Central memory CD8-positive, alpha-beta T cell (primary cell): Measurements from ENCODE around the gene CGB3.

Source experiments
- ATAC-seq: fragments of 150-1000 bp; cut with Tn5 transposase; replicated peaks from 2 replicates; pipeline ENCODE4 v1.10.0; 2022; ENCODE audit warnings: mild to moderate bottlenecking, moderate FRiP score, moderate number of reproducible peaks; ENCODE audit not compliant: poor library complexity, severe bottlenecking; ENCODE audit errors: extremely low read depth
- DNase-seq, 2 donors: peaks; one replicate each; pipeline ENCODE4 v3.0.0; 2021; ENCODE audit warnings: low spot score in 2 of 2
- H3K27ac Mint-ChIP-seq: one replicate; pipeline ENCODE4 v1.8.0; 2022; ENCODE audit warnings: low read depth, mild to moderate bottlenecking, moderate library complexity, mixed read lengths
- H3K27me3 Mint-ChIP-seq: one replicate; pipeline ENCODE4 v1.8.0; 2022; ENCODE audit warnings: mixed read lengths
- H3K36me3 Mint-ChIP-seq: one replicate; pipeline ENCODE4 v1.8.0; 2022; ENCODE audit warnings: mild to moderate bottlenecking, moderate library complexity, mixed read lengths; ENCODE audit not compliant: insufficient read depth
- H3K4me1 Mint-ChIP-seq: one replicate; pipeline ENCODE4 v1.8.0; 2022; ENCODE audit warnings: mixed read lengths
- H3K4me3 Mint-ChIP-seq: one replicate; pipeline ENCODE4 v1.8.0; 2022; ENCODE audit warnings: mild to moderate bottlenecking, moderate library complexity, mixed read lengths
- H3K9me3 Mint-ChIP-seq: one replicate; pipeline ENCODE4 v1.8.0; 2022; ENCODE audit warnings: mixed read lengths

CGB3 gene

DNA sequence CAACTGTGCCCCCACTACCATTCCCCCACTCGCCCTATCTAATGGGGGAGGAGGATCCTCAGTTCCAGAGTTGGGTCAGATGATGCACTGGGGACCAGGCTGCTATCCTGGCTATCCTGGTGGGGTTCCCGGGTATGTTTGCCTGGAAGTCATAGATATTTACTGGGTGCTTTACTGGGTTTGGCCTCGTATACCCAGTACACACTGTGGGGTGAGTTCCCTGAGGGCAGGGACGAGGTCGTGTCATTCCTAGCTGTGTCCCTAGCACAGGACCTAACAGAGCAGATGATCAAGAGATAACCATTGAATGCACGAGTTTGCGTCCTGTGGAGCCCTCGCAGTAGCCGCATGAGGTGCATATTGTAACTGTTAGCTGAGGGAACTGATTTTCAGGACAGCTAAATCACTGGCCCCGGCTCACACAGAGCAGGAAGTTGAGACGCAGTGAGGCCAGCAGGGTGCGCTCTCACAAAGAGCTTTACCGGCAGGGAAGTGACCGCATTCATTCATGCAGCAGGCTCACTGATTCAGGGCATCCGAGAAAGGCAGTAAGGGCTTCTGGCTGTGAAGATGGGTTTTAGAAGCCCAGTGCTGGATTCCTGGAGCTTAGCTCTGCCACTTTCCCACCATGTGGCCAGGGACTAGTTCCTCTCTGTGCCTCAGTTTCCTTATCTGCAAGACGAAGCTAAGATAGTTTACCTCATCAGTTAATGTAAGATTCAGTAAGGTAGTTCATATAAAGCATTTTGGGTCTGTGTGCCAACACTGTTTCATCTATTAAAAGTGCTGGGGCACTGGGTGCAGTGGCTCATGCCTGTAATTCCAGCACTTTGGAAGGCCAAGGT lies 24.4 kb downstream of the CGB3 start:
- ATAC-seq, result peak; percentile 82
- H3K4me3 Mint-ChIP-seq, result no peak overlapping the region
- peak; percentile 42 to 52 for DNase-seq
- no peaks in the 10 kb centered on the region for H3K9me3 Mint-ChIP-seq
- no peak overlapping the region for H3K27ac Mint-ChIP-seq
- peaks cover 20% of the 10 kb centered on the region for H3K4me1 Mint-ChIP-seq
- no peaks in the 10 kb centered on the region for H3K27me3 Mint-ChIP-seq
- H3K36me3 Mint-ChIP-seq, result peaks cover 15% of the 10 kb centered on the region

DNA sequence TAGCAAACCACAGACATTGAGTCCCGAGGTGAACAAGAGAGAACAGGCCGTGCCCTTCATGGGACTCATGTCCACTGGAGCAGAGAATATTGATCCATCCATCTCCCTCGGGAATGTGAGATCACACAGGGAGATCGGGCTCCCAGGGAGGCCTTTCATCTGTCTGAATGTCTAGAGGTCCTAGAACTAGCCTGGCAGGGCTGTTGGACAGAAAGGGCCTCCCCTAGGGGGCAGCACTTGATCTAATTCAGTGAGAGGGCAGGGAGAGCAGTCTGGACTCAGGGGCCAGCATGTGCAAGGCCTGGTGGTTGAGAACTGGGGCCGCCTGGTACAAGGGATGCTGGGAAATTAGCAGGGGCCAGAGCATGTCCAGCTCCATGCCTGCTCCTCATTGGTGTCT lies 26.2 kb downstream of the CGB3 start:
- peak in 1 of 2 donors; percentile 33 for DNase-seq
- Mint-ChIP-seq H3K9me3 (no peaks in the 10 kb centered on the region), H3K36me3 (peaks cover 8% of the 10 kb centered on the region), H3K27ac (no peak overlapping the region), H3K4me1 (peaks cover 33% of the 10 kb centered on the region), H3K4me3 (no peak overlapping the region), H3K27me3 (no peaks in the 10 kb centered on the region)
- no peak for ATAC-seq

DNA sequence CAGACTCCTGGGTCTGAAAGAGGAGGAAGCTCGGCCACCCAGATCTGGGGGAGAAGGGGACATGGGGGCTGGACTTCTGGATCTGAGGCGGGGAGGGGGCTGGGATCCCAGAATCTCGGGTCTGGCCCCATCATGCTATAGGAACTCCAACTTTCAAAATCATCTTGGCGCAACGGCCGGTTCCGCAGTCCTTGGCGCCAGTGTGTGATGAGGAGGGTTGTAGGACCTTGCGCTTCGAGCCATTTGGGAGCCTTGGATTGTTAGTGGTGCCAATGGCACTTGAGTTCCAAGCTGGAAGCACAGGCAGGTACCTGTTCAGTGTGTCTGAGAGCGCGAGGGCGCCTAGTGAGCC lies 30.1 kb downstream of the CGB3 start:
- Mint-ChIP-seq H3K4me3 (peak overlapping the region; percentile 87), H3K4me1 (peaks cover 45% of the 10 kb centered on the region), H3K27ac (peak overlapping the region; percentile 87), H3K9me3 (no peaks in the 10 kb centered on the region), H3K27me3 (no peaks in the 10 kb centered on the region), H3K36me3 (peaks cover 17% of the 10 kb centered on the region)
- no peak for DNase-seq
- no peak for ATAC-seq

DNA sequence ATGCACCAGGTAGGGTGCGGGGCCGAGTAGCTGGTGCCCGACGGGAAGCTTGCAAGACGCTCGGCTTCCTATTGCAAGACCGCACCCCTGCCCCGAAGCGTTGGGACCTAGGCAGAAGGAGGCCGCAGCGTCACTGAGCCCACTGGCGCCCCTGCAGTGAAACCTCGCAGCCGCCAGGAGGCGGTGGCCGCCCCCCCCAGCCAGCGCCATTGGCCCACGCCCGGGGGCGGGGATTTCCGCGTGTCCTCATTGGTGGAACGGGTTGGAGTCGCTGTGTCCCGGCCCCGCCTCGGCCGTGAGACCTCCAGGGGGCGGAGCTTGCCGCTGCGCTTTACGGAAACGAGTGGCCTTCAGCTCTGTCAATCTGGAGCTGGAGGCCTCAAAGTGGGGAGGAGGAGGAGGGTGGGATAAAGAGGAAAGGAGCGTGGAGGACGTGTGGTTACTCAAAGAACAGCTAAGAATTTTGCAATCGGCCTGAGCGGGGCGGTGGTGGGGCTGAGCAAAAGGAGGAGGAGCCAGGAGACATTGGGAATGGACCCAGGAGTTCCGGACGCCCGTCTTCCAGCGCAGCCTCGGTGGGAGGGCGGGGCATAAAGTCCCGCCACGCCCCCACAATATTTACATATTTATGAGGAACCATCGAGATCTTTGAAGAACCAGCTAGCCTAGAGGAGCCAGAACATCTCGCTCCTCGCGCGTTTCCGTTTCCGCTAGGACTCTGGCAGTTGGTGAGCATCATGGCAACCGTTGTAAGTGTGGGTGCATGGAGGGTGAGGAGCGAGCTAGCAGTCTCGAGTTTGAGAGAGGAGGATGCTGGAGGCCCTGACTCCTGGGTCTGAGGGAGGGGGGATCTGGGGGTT lies 30.7 kb downstream of the CGB3 start, which contains the start of the genes GYS1 and RUVBL2:
Gene GYS1 (minus strand): TSS at position 135 of the 860 bp plus-strand sequence. CDS start 197 bp downstream, outside the sequence.
Gene RUVBL2 (plus strand): TSS at position 713 of the 860 bp plus-strand sequence. CDS start 25 bp downstream, at position 738.
- Mint-ChIP-seq H3K27me3 (no peaks in the 10 kb centered on the region), H3K27ac (peak within 1 kb of the TSS; percentile 87), H3K4me1 (peaks cover 45% of the 10 kb centered on the region), H3K36me3 (peaks cover 21% of the 10 kb centered on the region), H3K4me3 (peak within 1 kb of the TSS; percentile 87), H3K9me3 (no peaks in the 10 kb centered on the region)
- DNase-seq (peak; percentile 96 to 99), ATAC-seq (peak; percentile 94)

DNA sequence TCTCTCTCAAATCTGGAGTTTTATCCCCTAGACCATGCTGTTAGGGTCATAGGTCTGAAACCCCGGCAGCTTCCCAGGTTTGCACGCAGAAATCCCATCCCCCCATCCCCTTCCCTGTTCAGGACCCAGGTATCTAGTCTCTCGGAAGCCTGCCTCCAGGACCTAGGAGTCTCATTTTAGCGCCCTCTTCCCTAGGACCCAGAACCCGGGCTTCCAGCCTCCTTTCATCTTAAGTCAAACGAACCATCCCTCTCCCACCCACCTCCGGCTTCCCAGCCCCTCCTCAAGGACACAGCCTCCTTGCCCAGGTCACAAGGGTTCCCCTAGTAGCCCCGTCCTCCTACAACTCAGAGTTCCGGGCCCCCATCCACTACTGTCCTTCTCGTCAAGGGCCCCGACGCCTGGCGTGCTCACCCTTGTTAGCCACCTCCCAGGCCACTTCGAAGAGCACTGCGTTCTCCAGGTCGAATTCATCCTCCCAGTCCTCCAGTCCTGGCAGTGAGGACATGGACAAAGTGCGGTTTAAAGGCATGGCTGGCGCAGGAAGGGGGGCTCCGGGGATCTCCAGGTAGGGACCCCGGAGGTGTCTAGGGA lies 31.5 kb downstream of the CGB3 start:
- peaks cover 25% of the 10 kb centered on the region for H3K36me3 Mint-ChIP-seq
- ATAC-seq (no peak), DNase-seq (no peak)
- no peaks in the 10 kb centered on the region for H3K9me3 Mint-ChIP-seq
- H3K4me1 Mint-ChIP-seq, result peaks cover 46% of the 10 kb centered on the region
- peak overlapping the region; percentile 87 for H3K27ac Mint-ChIP-seq
- peak overlapping the region; percentile 87 for H3K4me3 Mint-ChIP-seq
- no peaks in the 10 kb centered on the region for H3K27me3 Mint-ChIP-seq

DNA sequence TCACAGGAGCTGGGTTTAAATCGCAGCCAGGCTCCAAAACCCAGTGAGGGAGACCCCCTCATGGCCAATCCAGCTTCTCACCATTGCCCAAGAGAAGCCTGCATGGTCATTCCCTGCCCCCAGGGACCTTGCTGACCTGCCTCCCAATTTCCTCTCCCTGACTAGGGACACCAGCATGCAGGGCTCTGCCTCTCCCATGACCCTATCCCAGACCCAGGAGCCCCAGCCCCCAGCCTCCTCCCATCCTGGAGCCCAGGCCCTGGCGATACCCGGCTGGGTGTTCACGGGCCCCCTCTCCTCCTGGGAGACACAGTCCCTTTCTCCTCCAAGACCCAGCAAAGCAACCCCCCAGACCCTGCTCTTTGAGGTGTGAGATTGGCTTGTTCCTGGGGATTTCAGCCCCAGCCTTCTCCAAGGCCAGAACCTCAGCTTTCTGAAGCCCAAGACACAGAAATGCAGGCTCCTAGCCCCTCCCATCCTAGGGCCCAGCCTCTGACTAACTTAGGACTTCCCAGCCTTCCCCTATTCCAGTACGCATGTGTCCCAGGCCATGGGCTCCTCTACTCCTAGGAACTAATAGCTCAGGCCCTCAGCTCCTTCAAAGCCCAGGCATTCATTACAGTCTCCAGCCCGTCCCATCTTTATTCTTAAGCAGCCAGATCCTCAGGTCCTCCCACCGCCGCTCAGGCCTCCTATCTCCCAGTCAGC lies 32.1 kb downstream of the CGB3 start:
- Mint-ChIP-seq H3K9me3 (no peaks in the 10 kb centered on the region), H3K27me3 (no peaks in the 10 kb centered on the region), H3K27ac (peak overlapping the region; percentile 87), H3K4me3 (peak overlapping the region; percentile 87), H3K4me1 (peaks cover 44% of the 10 kb centered on the region), H3K36me3 (peaks cover 25% of the 10 kb centered on the region)
- DNase-seq, result no peak
- ATAC-seq, result no peak

DNA sequence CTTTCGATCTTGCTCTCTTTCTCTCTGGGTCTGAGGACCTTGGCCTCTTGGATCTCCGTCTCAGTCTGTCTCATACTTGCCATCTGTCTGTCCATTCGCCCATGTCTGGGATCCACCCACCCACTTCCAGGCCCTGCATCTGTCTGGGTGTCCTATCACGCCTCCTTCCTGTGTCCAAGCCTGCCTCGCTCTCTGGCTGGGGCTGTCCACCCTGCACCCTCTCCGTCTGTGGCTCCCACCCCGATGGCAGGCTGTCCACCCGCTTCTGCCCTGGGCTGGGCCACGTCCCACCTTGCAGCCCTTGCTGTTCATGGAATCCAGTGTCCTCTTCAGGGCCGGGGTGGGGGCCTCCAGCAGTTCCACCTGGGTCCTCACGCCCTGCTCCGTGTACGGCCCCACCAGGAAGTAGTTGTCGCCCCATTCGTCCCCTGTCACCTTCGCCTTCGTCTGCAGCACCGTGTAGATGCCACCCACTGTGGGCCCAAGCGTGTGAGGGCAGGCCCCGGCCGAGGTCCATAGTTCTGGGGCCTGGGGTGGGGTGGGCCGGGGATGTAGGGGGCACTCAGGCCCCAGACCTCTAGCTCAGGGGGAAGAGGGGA lies 33.0 kb downstream of the CGB3 start:
- Mint-ChIP-seq H3K27ac (peak overlapping the region; percentile 74), H3K4me3 (no peak overlapping the region), H3K4me1 (peaks cover 44% of the 10 kb centered on the region)

DNA sequence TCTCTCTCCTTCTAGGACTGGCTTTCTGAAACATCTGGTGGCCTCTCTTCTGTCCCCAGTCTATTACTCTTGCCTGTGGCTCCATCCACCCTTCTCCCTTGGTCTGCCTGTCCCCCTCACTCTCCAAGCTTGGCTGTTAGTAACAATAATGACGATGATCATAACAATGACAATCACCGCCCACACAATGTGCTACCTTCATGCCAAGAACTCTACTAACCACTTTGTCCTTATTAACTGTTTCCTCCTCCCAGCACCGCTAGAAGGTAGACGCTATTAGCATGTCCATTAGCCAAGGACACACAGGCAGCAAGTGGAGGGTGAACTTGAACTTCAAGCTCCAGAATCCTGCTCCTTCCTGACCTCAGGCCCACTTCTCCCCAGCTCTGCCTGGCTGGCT lies 33.7 kb downstream of the CGB3 start:
- Mint-ChIP-seq H3K4me3 (no peak overlapping the region), H3K4me1 (peaks cover 43% of the 10 kb centered on the region), H3K27me3 (no peaks in the 10 kb centered on the region), H3K36me3 (peaks cover 28% of the 10 kb centered on the region), H3K9me3 (no peaks in the 10 kb centered on the region), H3K27ac (peak overlapping the region; percentile 74)
- DNase-seq (no peak), ATAC-seq (no peak)

More for the DNA sequence above, 33.0 kb downstream of the CGB3 start:
- no peak for ATAC-seq
- no peaks in the 10 kb centered on the region for H3K27me3 Mint-ChIP-seq
- no peak for DNase-seq
- no peaks in the 10 kb centered on the region for H3K9me3 Mint-ChIP-seq
- H3K36me3 Mint-ChIP-seq, result peaks cover 27% of the 10 kb centered on the region

DNA sequence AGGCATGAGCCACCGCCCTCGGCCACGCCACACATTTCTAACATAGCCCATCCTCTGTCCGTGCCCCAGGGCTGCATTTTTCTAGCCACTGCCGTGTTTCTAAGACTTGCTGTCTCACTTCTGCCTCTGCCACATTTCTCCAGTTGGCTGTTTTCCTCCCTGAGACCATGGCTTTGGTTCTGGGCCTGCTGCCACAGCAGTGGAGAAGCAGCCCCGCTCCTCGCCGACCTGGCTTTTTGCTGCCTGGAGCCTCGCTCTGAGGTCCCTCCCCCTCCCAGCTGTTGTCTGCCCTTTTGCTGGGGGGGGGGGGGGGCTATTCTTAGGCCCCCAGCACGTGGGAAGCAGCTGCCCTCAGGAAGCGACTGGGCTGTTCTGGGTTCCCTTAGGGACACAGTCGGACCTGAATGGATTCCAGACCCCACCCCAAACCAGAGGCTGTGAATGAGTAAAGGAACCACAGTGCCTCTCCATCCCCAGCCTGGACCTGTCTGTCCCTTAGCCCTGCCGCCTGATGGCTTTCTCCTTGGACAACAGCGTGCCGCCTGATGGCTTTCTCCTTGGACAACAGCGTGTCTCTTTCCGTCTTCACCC lies 34.3 kb downstream of the CGB3 start:
- Mint-ChIP-seq H3K9me3 (no peaks in the 10 kb centered on the region), H3K4me1 (peaks cover 37% of the 10 kb centered on the region), H3K4me3 (no peak overlapping the region), H3K36me3 (peaks cover 33% of the 10 kb centered on the region), H3K27ac (no peak overlapping the region), H3K27me3 (no peaks in the 10 kb centered on the region)
- ATAC-seq (no peak), DNase-seq (no peak)

DNA sequence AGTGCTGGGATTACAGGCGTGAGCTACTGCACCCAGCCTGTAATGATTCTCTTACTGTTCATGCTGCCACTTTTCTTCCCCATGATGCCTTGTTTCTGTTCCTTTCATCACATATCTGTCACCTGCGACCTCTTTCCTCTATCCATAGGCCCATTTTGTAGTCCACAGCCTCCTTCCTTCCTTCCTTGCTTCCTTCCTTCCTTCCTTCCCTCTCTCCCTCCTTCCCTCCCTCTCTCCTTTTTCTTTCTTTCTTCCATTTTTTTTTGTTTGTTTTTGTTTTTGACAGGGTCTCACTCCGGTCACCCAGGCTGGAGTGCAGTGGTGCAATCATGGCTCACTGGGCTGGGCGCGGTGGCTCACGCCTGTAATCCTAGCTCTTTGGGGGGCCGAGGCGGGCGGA lies 35.3 kb downstream of the CGB3 start:
- no peaks in the 10 kb centered on the region for H3K9me3 Mint-ChIP-seq
- H3K27ac Mint-ChIP-seq, result no peak overlapping the region
- no peak overlapping the region for H3K4me3 Mint-ChIP-seq
- H3K36me3 Mint-ChIP-seq, result peaks cover 33% of the 10 kb centered on the region
- ATAC-seq (no peak), DNase-seq (no peak)
- H3K4me1 Mint-ChIP-seq, result peaks cover 30% of the 10 kb centered on the region
- H3K27me3 Mint-ChIP-seq, result no peaks in the 10 kb centered on the region

DNA sequence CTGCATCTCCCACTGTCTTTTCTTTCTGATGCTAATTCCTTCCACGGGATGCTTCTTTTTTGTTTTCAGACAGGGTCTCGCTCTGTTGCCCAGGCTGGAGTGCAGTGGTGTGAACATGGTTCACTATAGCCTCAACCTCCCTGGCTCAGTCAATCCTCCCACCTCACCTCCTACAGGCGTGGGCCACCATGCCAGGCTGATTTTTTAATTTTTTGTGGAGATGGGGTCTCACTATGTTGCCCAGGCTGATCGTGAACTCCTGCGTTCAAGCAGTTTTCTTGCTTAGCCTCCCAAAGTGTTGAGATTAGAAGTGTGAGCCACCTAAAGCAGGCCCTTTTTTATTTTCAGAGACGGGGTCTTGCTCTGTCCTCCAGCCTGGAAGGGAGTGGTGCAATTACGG lies 35.8 kb downstream of the CGB3 start:
- H3K4me1 Mint-ChIP-seq, result peaks cover 25% of the 10 kb centered on the region
- ATAC-seq, result no peak
- H3K4me3 Mint-ChIP-seq, result no peak overlapping the region
- H3K27me3 Mint-ChIP-seq, result no peaks in the 10 kb centered on the region
- H3K9me3 Mint-ChIP-seq, result no peaks in the 10 kb centered on the region
- no peak for DNase-seq
- H3K36me3 Mint-ChIP-seq, result peaks cover 32% of the 10 kb centered on the region
- peak overlapping the region; percentile 79 for H3K27ac Mint-ChIP-seq
